ENCODE data around the gene HCCS.

Gene HCCS
- long read RNA-seq, transcript HCCS-202 (7 exons, 1,072 nt), result major isoform, 33 of 36 reads
- long read RNA-seq, partial matches to known transcripts, result 1 of 36 reads
- long read RNA-seq, other reads (novel, unspliced or antisense), result 2 of 36 reads

DNA sequence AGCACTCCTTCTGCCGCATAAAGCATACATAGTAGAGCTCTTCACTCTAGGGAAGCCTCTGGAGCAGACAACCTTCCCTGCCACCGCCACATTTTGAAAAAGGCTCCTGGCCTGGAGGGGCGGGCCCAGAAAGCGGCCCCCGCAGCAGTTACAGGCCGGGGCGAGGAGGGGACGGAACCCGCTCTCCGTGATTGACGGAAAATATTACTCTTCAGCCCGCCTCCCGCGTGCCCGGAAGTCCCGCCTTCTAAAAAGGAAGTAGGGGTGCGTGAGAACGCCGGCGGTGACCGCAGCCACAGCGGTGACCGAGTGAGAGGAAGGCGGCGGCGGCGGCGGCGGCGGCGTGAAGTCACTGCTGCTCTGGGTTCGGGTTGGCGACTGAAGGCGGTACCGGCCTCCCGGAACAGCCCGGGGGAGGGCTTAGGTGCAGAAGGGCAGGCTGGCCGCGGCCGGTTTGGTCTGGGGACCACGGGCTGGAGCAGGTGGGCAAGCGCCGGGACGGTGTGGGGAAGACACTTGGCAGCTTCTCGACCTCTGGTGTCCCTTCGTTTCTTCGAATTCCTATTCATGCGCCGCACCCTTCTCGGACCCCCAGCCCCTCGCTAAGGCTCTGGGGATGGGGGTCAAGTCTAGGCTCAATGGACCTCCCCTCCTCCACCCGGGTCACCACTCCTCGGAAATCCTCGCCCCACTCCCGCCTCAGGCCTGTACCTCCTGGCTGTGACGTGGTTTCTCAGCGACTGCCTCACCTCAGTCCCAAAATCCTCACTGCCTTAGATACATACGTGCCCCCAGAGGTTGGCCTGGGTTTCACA lies at the start of gene HCCS:
TSS of gene HCCS (plus strand) at position 296 of the 815 bp plus-strand sequence. CDS start 729 bp downstream, outside the sequence.
- H3K27ac ChIP-seq (replicated peaks), result peak within 1 kb of the TSS; percentile 88
- H3K27me3 ChIP-seq (ENCODE audit: insufficient read depth, poor library complexity, severe bottlenecking), result no peaks in the 10 kb centered on the region
- H3K4me3 ChIP-seq (replicated peaks; ENCODE audit: insufficient read depth, low read length), result peak within 1 kb of the TSS; percentile 68
- DNase-seq (ENCODE audit: low read depth in 1 of 2, low spot score in 1 of 2), result peak; percentile 50 to 84
- TF ChIP-seq POLR2AphosphoS5 (IDR thresholded peaks at IDR 0.05; ENCODE audit: low read depth) (peak; percentile 81), GABPA (IDR thresholded peaks at IDR 0.05; ENCODE audit: low read depth) (peak; percentile 86), SPI1 (IDR thresholded peaks at IDR 0.05; ENCODE audit: borderline replicate concordance, low read depth) (peak; percentile 12; the same call in 1 of the 2 replicates)
- TF ChIP-seq, protein P1, sequence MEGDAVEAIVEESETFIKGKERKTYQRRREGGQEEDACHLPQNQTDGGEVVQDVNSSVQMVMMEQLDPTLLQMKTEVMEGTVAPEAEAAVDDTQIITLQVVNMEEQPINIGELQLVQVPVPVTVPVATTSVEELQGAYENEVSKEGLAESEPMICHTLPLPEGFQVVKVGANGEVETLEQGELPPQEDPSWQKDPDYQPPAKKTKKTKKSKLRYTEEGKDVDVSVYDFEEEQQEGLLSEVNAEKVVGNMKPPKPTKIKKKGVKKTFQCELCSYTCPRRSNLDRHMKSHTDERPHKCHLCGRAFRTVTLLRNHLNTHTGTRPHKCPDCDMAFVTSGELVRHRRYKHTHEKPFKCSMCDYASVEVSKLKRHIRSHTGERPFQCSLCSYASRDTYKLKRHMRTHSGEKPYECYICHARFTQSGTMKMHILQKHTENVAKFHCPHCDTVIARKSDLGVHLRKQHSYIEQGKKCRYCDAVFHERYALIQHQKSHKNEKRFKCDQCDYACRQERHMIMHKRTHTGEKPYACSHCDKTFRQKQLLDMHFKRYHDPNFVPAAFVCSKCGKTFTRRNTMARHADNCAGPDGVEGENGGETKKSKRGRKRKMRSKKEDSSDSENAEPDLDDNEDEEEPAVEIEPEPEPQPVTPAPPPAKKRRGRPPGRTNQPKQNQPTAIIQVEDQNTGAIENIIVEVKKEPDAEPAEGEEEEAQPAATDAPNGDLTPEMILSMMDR (IDR thresholded peaks at IDR 0.05; ENCODE audit: insufficient read depth, low read length), result no peak

DNA sequence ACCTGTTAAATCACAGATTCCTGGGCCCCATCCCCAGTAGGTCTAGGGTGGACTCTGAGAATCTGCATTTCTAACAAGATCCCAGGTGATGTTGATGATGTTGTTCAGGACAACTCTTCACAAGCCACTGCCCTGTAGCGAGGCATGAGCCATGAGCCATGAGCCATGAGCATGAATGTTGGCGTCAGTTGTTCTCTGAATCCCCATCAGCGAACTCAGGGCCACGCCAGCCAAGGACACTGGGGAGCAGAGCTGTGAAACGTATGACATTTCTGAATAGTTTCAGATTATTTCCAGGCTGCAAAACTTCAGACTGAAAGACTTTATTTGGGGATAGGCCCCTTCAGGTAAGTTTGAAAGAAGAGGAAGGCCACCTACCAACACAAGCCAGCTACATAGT lies 46.9 kb upstream of the HCCS start:
- no peak overlapping the region for H3K27ac ChIP-seq (replicated peaks)
- no peak overlapping the region for H3K4me3 ChIP-seq (replicated peaks; ENCODE audit: insufficient read depth, low read length)
- DNase-seq (ENCODE audit: low read depth in 1 of 2, low spot score in 1 of 2), result no peak
- TF ChIP-seq POLR2AphosphoS5 (IDR thresholded peaks at IDR 0.05; ENCODE audit: low read depth), result no peak
- TF ChIP-seq, protein P2, sequence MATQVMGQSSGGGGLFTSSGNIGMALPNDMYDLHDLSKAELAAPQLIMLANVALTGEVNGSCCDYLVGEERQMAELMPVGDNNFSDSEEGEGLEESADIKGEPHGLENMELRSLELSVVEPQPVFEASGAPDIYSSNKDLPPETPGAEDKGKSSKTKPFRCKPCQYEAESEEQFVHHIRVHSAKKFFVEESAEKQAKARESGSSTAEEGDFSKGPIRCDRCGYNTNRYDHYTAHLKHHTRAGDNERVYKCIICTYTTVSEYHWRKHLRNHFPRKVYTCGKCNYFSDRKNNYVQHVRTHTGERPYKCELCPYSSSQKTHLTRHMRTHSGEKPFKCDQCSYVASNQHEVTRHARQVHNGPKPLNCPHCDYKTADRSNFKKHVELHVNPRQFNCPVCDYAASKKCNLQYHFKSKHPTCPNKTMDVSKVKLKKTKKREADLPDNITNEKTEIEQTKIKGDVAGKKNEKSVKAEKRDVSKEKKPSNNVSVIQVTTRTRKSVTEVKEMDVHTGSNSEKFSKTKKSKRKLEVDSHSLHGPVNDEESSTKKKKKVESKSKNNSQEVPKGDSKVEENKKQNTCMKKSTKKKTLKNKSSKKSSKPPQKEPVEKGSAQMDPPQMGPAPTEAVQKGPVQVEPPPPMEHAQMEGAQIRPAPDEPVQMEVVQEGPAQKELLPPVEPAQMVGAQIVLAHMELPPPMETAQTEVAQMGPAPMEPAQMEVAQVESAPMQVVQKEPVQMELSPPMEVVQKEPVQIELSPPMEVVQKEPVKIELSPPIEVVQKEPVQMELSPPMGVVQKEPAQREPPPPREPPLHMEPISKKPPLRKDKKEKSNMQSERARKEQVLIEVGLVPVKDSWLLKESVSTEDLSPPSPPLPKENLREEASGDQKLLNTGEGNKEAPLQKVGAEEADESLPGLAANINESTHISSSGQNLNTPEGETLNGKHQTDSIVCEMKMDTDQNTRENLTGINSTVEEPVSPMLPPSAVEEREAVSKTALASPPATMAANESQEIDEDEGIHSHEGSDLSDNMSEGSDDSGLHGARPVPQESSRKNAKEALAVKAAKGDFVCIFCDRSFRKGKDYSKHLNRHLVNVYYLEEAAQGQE (IDR thresholded peaks at IDR 0.05; ENCODE audit: insufficient replicate concordance, low read depth), result no peak
- no peak for TF ChIP-seq GABPA (IDR thresholded peaks at IDR 0.05; ENCODE audit: low read depth)
- TF ChIP-seq, protein P1 (IDR thresholded peaks at IDR 0.05; ENCODE audit: insufficient read depth, low read length), result no peak
- no peak for TF ChIP-seq SPI1 (IDR thresholded peaks at IDR 0.05; ENCODE audit: borderline replicate concordance, low read depth)
- no peaks in the 10 kb centered on the region for H3K27me3 ChIP-seq (ENCODE audit: insufficient read depth, poor library complexity, severe bottlenecking)

DNA sequence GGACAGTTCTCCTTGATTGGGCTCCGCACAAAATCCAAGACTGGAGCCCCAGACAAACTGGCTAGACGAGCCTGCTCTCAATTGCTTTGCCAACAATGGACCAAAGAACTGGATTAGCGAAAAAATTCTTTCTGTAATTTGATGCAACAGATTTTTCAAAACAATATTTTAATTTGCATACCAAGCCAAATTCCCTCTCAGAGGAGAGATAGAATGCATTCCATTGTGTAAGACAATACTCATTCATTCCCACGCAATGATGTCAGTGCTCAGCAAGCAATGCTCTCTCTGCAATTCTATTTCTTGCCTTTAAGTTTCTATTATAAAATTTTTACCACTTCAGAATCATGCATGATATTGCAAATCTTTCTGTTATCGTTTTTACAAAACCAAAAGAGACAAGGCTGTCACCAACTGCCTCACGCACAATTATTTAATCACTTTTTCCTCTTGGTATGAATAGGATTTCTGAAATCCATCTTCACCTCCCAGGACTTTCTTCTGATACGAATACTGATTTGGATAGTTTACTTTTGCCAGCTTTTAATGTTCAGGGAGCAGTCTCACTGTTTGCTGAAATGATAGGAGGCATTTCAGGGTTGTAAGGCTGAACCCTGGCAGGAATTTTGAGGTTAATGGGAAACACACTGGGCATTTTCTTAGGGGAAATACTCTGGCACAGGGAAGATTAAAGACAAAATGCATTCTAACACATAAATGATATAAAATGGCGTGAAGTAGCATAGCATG lies 46.1 kb upstream of the HCCS start:
- DNase-seq (ENCODE audit: low read depth in 1 of 2, low spot score in 1 of 2), result no peak
- TF ChIP-seq, protein P2 (IDR thresholded peaks at IDR 0.05; ENCODE audit: insufficient replicate concordance, low read depth), result no peak
- TF ChIP-seq, protein P1 (IDR thresholded peaks at IDR 0.05; ENCODE audit: insufficient read depth, low read length), result no peak
- TF ChIP-seq SPI1 (IDR thresholded peaks at IDR 0.05; ENCODE audit: borderline replicate concordance, low read depth) (no peak), GABPA (IDR thresholded peaks at IDR 0.05; ENCODE audit: low read depth) (no peak), POLR2AphosphoS5 (IDR thresholded peaks at IDR 0.05; ENCODE audit: low read depth) (no peak)
- Histone ChIP-seq H3K27me3 (ENCODE audit: insufficient read depth, poor library complexity, severe bottlenecking) (no peaks in the 10 kb centered on the region), H3K4me3 (replicated peaks; ENCODE audit: insufficient read depth, low read length) (no peak overlapping the region), H3K27ac (replicated peaks) (no peak overlapping the region)

Measured in HL-60 (cell line).